ENCODE data around the gene LHFPL2.

Gene LHFPL2

DNA sequence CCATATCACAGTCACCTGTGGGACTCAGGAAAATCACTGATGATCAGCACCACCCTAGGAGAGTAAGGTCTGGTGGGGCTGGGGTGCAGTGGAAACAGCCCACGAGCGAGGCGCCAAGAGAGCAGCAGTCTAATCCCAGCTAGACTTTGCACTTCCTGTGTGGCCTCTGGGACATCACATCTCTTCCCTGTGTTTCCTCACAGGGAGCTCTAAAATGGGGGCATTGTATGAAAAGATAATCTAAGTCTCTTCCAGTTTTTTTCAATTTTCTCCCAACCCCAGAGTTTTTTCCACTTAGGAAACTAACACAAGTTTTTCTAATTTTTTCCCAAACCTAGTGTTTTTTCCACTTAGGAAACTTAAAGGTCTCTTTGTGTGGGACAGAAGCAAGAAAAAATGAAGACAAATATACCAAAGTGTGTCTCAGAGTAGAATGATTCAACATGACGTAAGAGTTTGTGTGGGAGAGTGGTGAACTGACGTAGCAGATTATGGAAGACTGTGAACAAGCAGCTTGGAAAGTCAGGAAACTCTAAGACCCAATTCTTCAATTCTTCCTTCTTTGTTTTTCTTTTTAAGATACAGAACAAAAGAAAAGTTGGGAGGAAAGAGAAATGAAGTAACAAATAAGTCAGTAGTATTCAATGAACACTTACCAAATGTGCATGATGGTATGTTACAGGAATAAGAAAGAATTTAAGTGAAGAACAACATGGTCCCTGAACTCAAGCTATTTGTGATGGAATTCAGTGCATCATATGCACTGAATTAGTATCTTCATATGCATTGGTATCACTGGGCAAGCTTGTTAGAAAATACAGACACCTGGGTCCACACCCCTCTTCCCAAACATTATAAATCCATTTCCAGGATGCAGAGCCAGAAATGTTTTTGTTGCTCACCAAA, 51.3 kb downstream of the LHFPL2 start:
- DNase-seq (ENCODE audit: low read depth in 2 of 2): no peak

DNA sequence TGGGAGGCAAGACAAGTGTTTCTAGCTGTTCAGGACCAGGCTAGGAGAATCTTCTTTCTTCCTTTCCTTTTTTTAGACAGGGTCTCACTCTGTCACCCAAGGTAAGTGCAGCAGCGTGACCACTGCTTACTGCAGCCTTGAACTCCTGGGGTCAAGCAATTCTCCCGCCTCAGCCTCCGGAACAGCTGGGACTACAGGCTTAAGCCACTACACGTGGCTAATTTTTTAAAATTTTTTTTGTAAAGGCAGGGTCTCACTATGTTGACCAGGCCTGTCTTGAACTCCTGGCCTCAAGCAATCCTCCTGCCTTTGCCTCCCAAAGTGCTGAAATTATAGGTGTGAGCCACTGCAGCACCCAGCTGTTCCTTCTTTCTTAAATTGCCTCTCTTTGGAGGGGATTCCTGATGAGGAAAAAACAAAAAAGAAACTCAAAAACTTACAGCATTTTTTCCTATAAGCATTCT, 53.1 kb downstream of the LHFPL2 start:
- DNase-seq (ENCODE audit: low read depth in 2 of 2): no peak

DNA sequence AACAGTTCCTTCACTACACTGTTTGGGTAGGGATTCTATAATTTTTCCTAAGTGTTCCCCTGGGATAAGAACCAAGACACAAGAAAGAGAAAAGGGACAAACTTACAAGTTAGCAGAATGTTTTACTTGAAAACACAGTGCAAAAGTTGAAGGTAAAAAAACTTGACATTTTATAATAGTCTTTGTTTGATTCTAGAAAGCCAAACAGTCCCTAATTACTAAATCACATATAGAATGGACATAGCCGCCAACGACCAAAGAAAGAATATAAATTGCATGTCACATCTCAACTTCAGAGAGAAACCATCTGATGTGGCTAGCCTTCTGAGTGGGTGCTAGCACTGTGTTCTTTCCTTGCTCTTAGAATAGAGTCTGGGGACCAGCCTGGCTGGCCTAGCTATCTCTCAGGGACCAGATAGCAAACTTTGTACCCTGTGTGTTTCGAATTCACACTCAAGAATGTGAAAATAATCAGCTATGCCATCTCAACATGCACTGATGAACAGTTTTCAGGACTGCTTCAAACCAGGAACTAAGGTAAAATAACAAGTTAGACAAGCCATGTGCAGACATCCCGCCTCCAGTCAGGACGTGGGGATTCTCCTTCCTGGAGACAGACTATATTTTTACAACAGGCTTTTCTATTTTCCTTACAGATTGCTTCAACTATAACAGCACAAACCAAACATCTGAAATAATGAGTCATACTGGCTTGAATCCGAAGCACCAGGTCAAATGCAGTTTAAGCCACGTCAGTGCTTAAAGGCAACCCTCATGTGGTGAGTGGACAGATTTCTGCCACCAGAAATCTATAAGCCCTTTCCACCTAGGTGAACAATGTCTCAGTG, 53.7 kb downstream of the LHFPL2 start:
- DNase-seq (ENCODE audit: low read depth in 2 of 2): no peak

GRCh38 chr5:78594021-78594420, 54.6 kb downstream of the LHFPL2 start:
- no peak for DNase-seq (ENCODE audit: low read depth in 2 of 2)

GRCh38 chr5:78593465-78593864, 55.1 kb downstream of the LHFPL2 start:
- DNase-seq (ENCODE audit: low read depth in 2 of 2): no peak

DNA sequence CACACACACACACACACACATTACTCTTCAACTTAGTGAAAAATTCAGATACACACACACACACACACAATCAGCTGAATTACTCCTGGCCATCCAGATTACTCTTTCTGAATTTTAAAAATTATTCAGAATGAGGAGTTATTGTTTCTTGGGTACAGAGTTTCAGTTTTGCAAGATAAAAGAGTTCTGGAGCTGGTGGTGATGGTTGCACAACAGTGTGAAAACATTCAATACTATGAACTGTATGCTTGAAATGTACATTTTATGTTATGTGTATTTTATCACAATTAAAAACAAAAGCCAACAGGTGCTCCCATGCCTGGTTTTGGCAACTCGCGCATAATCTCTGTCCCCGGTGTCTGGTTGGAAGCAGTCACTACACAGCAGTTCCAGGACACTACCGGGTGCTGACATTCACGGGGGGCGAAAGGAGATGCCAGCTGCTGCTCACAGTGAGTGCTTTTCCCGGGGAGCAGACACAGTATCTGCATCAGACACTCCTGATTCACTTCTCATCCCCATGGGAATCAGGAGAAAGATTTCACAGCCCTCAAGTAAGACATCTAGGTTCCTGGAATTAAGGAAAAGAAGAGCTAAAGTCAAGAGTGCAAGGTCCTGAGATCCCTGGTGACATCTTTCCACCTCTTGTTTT, 55.7 kb downstream of the LHFPL2 start:
- no peak for DNase-seq (ENCODE audit: low read depth in 2 of 2)

DNA sequence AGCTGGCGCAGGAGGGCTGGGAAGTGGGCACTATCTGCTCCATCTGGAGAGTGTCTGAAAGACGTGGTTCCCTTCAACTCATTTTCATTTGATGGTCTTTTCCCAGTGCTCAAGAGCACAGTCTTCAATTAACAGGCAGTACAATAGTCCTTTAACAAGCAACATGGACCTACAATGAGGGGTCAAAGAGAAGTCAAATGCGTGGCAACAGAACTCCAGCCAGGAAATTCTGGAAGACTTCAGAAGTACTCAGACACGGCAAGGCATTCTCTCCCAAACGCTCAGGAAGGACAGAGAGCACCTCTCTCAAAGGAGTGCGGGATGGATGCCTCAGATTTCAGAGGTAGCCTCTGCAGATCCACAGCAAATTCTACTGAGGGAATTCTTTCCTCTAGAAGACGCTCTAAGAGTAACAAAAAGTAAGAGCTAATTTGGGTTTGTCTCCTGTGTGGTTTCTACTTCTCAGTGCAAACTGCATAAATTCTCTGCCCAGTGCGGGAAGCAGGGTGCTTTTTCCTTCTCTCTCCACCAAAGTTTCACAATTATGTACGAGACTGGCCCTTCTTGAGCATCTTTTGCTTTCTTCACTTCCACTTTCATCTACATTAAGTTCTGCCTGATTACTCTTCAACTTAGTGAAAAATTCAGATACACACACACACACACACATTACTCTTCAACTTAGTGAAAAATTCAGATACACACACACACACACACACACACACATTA, 56.4 kb downstream of the LHFPL2 start:
- no peak for DNase-seq (ENCODE audit: low read depth in 2 of 2)

- no peak for DNase-seq (ENCODE audit: low read depth in 2 of 2)
Measured at GRCh38 chr5:78591138-78591612, 57.4 kb downstream of the LHFPL2 start.

GRCh38 chr5:78589923-78590322, 58.6 kb downstream of the LHFPL2 start:
- DNase-seq (ENCODE audit: low read depth in 2 of 2): no peak

DNA sequence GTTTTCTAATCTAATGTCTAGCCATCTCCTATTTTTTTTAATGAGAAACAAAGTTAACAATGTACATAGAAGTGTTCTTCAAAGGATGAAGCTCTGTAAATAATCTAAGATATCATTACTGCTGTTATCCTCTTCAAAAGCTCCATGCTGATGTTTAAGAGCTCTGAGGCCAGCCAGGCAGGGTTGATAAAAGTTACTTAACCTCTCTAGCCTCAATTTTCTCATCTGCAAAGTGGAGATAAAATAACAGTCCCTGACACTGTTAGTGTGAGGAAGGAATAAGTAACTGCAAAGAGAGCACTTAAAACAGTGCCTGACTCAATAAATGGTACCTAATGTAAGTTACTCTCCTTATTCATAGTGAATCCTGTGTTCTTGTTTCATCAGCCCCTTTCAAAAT, 60.1 kb downstream of the LHFPL2 start:
- no peak for DNase-seq (ENCODE audit: low read depth in 2 of 2)

DNA sequence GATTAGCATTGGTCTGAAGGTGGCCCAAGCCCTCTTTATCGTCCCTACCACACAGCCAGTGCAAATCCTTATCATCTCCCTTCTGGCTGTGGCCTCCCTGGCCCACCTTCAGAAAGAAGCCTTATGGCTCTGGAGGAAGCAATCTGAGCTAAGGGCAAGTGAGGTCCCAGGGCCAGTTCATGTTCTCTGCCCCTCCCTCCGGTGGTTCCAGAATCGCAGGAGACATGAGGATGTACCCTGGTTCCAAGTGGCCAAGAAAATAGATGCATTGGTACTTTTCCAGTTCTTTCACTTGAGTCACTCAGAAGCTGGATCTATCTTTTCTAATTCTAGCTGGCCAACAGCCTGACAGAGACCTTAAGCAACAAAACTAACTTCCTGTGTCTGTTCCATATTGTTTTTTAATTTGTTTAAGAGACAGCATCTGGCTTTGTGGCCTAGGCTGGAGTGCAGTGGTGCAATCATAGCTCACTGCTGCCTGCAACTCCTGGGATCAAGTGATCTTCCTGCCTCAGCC, 60.7 kb downstream of the LHFPL2 start:
- DNase-seq (ENCODE audit: low read depth in 2 of 2): no peak

DNA sequence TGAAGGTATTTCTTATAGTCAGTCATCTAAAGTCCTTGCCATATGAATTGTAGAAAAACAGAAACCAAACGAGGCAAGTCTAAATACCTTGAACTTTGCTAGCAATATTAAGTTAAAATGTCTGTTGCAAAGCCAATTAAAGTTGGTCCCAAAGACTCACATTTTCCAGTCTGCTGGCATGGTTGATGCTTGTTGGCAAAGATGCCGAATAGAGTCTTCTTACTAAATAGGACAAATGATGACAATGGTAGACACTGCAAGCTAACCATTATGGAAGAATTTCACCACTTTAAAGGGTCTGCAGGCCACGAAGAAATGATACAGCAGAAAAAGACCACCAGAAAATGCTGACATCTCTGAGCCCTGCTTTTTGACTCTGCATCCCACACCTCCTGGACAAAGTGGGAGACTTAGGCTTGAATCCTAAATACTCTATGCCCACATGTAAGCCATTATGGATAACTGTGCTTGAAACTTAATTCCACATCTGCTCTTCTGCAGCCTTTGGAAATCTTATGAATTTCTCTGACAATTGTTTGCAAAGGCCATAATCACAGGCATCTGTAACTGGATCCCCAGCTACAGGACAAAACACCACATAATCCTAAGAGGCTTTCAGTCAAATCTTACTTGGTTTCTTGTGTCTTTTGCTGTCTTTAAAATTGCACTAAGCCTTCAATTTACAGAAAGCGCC, 61.3 kb downstream of the LHFPL2 start:
- no peak for DNase-seq (ENCODE audit: low read depth in 2 of 2)

- no peak for DNase-seq (ENCODE audit: low read depth in 2 of 2)
Measured at GRCh38 chr5:78586251-78586650, 62.3 kb downstream of the LHFPL2 start.

DNA sequence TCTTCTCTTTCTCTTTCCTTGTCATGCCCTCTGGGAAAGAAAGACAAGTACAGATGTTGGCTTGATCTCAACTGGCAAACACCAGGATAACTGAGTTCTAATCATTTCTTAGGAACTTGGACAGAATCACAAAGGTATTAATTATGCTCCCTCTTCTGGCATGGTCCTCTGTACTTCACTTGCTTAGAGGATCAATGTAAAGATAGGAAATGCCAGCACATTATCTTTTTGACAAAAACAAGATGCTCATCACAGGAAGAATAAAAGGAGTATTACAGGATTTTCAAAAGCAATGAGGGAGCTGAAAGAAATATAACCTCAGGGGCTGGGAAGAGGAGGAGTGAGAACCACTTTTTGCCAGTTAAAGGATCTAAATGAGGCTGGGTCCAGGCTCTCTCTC, 70.6 kb downstream of the LHFPL2 start:
- no peak for DNase-seq (ENCODE audit: low read depth in 2 of 2)

GRCh38 chr5:78577071-78577807, 71.3 kb downstream of the LHFPL2 start:
- no peak for DNase-seq (ENCODE audit: low read depth in 2 of 2)

DNA sequence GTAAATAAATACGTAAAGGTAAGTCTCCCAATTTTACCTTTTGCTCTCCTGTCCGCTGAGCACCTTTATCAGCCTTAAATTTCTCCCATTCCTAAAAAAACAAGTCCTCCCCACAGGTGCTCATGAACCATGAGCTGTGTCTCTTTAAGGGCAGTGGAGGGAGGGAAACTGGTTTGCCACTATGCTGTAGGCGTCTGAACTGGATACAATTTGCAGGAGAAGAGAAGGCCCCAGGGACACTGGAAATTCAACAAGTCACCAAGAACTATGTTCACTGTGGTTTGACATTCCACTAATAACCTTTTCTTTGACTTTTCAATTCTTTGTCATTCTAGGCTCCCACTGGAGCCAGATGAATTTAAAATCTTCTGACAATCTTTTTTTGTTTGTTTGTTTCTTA, 72.2 kb downstream of the LHFPL2 start:
- DNase-seq (ENCODE audit: low read depth in 2 of 2): no peak

DNA sequence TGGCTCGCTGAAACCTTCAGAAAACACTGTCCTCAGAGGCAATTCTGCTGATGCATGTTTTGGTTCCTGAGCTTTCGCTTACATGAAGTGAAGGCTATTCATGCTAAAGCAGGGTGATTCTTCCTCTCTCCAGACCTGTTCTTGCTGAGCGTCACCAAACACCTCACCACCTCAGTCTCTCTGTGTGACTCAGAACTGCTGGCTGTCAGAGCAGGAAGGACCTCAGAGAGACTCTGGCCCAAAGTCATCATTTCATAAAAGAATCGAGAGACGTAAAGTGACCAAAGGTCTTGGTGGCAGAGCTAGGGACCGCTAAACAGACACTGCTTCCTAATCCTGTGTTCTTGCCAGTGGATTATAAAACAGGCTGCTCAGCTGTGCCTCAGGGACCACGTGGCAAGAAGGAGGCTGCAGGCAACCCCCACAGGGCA, 73.8 kb downstream of the LHFPL2 start:
- no peak for DNase-seq (ENCODE audit: low read depth in 2 of 2)

GRCh38 chr5:78574131-78574673, 74.4 kb downstream of the LHFPL2 start:
- no peak for DNase-seq (ENCODE audit: low read depth in 2 of 2)

DNA sequence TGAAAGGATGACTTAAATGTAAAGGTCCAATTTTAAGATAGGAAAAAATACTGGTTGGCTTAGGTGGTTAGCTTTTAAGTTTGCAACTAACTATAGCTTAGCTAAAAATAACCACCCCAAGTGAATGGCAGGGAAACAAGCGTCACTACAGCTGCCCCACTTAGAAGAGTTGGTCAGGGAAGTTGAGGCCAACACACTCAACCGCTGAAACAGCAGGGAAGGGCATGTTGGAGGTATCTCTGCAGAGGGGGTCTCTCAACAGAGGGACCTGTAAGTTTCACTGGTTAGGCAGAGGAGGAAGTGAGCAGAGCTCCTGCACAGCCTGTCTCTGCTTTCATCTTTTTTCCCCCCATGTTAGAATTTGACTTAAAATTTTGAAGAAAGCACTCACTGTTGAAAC, 75.3 kb downstream of the LHFPL2 start:
- no peak for DNase-seq (ENCODE audit: low read depth in 2 of 2)

- DNase-seq (ENCODE audit: low read depth in 2 of 2): no peak
Measured at GRCh38 chr5:78570646-78571045, 77.9 kb downstream of the LHFPL2 start.
